Measurements from ENCODE around the gene JAML. TPM values are rescaled to one million over a fixed set of nuclear protein-coding genes. Genes with fewer than 3 reads are reported as not detected.

Gene JAML
- total and polyA plus RNA-seq, 2 of the 13 experiments (the other 11 are each of a cell fraction or from before 2014, with no cell fraction given): 2.0 to 3.3 TPM

DNA sequence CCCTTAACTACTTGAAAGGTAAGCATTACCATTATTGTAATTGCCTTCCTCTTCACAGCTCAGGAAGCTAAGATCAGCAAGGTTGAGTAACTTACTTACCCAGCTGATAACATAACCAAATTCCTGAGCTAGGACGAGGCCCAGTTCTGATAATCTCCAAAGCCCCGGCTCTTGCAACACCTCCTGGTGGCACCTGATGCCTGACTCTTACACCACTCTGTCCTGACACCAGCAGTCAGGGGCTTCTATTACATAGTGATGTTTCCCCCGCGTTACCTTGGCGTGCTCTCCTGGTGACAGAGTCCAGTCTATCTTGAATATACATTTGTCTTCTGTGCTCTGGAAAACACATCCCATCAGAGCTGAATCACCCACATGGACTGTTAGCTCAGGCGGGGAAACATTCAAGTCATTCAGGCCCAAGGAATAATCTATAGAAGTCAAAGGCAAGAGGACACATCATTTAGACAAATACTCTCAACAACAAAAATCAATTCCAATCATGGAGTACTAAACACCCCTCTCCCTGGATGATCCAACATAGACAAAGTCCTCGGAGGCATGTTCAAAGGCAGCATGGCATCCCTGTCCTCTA lies 12.6 kb downstream of the JAML start (continued):
- TF ChIP-seq ZSCAN29 (CRISPR knock-in tag; conservative IDR thresholded peaks at IDR 0.05) (peak; percentile 91; the same call in 1 of the 2 replicates), ZNF205 (CRISPR knock-in tag; IDR thresholded peaks at IDR 0.05) (peak; percentile 76; the same call in 1 of the 2 replicates), ZNF766 (CRISPR knock-in tag; IDR thresholded peaks at IDR 0.05; ENCODE audit: borderline replicate concordance) (peak; percentile 38; the same call in 1 of the 2 replicates), ZNF552 (CRISPR knock-in tag; IDR thresholded peaks at IDR 0.05; ENCODE audit: borderline replicate concordance) (0 out of 2 replicates have a peak, but pooled peaks have one; percentile 45), ZNF335 (CRISPR knock-in tag; IDR thresholded peaks at IDR 0.05) (peak; percentile 58; the same call in 1 of the 2 replicates), SAP130 (CRISPR knock-in tag; IDR thresholded peaks at IDR 0.05; ENCODE audit: low read depth) (peak; percentile 82), ISX (CRISPR knock-in tag; conservative IDR thresholded peaks at IDR 0.05) (no peak), ELF3 (CRISPR knock-in tag; IDR thresholded peaks at IDR 0.05) (peak; percentile 81), GATA4 (IDR thresholded peaks at IDR 0.05; ENCODE audit: borderline replicate concordance, low read depth) (peak; percentile 97), ZFP36 (IDR thresholded peaks at IDR 0.05; ENCODE audit: borderline replicate concordance, low read depth, low read length, partially characterized antibody) (no peak), ZNF143 (CRISPR knock-in tag; IDR thresholded peaks at IDR 0.05) (peak; percentile 64), ZNF816 (CRISPR knock-in tag; IDR thresholded peaks at IDR 0.05; ENCODE audit: borderline replicate concordance) (peak; percentile 24; the same call in 1 of the 2 replicates), MTF2 (CRISPR knock-in tag; IDR thresholded peaks at IDR 0.05; ENCODE audit: borderline replicate concordance) (no peak), NFIC (IDR thresholded peaks at IDR 0.05; ENCODE audit: low read length) (peak; percentile 74), ZNF558 (CRISPR knock-in tag; IDR thresholded peaks at IDR 0.05; ENCODE audit: borderline replicate concordance) (no peak)
- TF ChIP-seq, protein P1, sequence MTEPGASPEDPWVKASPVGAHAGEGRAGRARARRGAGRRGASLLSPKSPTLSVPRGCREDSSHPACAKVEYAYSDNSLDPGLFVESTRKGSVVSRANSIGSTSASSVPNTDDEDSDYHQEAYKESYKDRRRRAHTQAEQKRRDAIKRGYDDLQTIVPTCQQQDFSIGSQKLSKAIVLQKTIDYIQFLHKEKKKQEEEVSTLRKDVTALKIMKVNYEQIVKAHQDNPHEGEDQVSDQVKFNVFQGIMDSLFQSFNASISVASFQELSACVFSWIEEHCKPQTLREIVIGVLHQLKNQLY (CRISPR knock-in tag; IDR thresholded peaks at IDR 0.05): peak; percentile 63; the same call in 1 of the 2 replicates
- TF ChIP-seq, protein P2, sequence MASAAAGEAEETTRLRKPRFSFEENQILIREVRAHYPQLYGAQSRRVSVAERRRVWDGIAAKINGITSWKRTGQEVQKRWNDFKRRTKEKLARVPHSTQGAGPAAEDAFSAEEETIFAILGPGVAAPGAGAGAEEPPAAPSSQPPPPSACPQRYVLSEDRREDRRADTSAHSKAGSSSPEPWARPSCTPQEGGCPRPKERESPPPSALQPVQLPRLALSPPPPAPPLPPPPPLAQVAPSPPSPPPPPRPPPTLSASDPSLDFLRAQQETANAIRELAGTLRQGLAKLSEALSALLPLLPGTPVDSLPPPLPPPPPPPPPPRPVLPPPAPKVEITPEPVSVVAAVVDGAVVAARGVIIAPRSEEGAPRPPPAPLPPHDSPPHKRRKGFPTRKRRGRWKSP (CRISPR knock-in tag; IDR thresholded peaks at IDR 0.05): peak; percentile 30; the same call in 1 of the 2 replicates
- TF ChIP-seq, protein P3, sequence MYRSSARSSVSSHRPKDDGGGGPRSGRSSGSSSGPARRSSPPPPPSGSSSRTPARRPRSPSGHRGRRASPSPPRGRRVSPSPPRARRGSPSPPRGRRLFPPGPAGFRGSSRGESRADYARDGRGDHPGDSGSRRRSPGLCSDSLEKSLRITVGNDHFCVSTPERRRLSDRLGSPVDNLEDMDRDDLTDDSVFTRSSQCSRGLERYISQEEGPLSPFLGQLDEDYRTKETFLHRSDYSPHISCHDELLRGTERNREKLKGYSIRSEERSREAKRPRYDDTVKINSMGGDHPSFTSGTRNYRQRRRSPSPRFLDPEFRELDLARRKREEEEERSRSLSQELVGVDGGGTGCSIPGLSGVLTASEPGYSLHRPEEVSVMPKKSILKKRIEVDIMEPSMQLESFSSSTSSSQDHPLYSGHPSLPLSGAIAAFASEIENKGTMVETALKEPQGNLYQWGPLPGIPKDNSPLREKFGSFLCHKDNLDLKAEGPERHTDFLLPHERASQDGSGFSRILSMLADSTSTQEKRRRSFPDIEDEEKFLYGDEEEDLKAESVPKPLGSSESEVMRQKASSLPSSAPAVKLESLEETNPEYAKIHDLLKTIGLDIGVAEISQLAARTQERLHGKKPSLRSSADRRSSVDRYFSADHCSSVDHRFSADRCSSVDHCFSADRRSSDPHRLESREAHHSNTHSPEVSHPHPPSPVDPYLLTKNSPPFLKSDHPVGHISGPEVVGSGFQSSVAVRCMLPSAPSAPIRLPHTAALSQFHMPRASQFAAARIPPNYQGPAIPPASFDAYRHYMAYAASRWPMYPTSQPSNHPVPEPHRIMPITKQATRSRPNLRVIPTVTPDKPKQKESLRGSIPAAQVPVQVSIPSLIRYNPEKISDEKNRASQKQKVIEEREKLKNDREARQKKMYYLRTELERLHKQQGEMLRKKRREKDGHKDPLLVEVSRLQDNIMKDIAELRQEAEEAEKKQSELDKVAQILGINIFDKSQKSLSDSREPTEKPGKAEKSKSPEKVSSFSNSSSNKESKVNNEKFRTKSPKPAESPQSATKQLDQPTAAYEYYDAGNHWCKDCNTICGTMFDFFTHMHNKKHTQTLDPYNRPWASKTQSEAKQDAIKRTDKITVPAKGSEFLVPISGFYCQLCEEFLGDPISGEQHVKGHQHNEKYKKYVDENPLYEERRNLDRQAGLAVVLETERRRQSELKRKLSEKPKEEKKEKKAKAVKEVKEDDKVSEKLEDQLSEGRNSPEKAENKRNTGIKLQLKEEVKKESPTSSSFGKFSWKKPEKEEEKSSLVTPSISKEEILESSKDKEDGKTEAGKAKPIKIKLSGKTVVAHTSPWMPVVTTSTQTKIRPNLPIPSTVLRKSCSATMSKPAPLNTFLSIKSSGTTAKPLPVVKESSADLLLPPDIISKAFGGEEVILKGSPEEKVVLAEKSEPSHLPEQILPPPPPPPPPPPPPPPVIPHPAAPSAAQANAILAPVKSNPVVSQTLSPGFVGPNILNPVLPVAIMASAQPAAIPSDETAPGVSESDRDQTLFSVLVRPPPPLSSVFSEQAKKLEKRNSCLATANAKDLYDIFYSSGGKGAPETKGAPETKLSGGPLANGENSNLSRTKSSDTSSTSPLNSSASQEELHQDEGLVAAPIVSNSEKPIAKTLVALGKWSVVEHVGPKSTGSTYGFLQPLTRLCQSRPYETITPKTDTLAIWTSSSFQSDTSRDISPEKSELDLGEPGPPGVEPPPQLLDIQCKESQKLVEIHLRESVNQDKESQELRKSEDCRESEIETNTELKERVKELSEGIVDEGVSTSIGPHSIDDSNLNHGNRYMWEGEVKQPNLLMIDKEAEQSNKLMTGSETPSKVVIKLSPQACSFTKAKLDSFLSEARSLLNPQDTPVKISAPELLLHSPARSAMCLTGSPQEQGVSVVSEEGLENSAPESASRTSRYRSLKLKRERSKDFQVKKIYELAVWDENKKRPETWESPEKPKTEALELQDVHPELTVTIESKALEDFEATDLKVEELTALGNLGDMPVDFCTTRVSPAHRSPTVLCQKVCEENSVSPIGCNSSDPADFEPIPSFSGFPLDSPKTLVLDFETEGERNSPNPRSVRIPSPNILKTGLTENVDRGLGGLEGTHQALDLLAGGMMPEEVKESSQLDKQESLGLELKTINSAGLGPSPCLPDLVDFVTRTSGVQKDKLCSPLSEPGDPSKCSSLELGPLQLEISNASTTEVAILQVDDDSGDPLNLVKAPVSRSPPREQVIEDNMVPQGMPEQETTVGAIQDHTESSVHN (CRISPR knock-in tag; IDR thresholded peaks at IDR 0.05): peak; percentile 82; the same call in 1 of the 2 replicates
- TF ChIP-seq, protein P4, sequence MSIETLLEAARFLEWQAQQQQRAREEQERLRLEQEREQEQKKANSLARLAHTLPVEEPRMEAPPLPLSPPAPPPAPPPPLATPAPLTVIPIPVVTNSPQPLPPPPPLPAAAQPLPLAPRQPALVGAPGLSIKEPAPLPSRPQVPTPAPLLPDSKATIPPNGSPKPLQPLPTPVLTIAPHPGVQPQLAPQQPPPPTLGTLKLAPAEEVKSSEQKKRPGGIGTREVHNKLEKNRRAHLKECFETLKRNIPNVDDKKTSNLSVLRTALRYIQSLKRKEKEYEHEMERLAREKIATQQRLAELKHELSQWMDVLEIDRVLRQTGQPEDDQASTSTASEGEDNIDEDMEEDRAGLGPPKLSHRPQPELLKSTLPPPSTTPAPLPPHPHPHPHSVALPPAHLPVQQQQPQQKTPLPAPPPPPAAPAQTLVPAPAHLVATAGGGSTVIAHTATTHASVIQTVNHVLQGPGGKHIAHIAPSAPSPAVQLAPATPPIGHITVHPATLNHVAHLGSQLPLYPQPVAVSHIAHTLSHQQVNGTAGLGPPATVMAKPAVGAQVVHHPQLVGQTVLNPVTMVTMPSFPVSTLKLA (IDR thresholded peaks at IDR 0.05): peak; percentile 62
